H4 (cell line): ENCODE results near the gene SETBP1. TPM values are rescaled to one million over a fixed set of nuclear protein-coding genes. Genes with fewer than 3 reads are reported as not detected.
A peak's percentile ranks its signal among the peaks of the same experiment; 100 is the strongest.
"Not testable (repeated sequence)": the region's sequence is repeated elsewhere in the genome, so short reads cannot be mapped to it uniquely, and the experiment has no call there.

Experiments
- DNase-seq: peaks from one replicate; pipeline ENCODE4 v3.0.0-alpha.2; 2015; ENCODE audit warnings: low spot score
- total RNA-seq: library from RNA; depleted of rRNA; stranded (reverse); fragments of >200 nt; shearing (Covaris generic); gene quantifications from 2 replicates; pipeline ENCODE4 v1.2.3, GENCODE V29; 2014

Gene SETBP1
- total RNA-seq, 1 experiment from 2014 or later = 3.6 TPM

- no peak for DNase-seq
Observed at GRCh38 chr18:44704135-44704789, 23.6 kb downstream of the SETBP1 start.

GRCh38 chr18:44705075-44705675 is 24.5 kb downstream of the SETBP1 start:
- DNase-seq = no peak

- DNase-seq = no peak
Observed at GRCh38 chr18:44708451-44709083, 27.9 kb downstream of the SETBP1 start.

- no peak for DNase-seq
Observed at GRCh38 chr18:44709307-44710126, 28.8 kb downstream of the SETBP1 start.

GRCh38 chr18:44710931-44711330 is 30.2 kb downstream of the SETBP1 start:
- DNase-seq = no peak

- DNase-seq = no peak
Observed at GRCh38 chr18:44712025-44712424, 31.3 kb downstream of the SETBP1 start.

- DNase-seq = no peak
Observed at GRCh38 chr18:44713435-44713834, 32.7 kb downstream of the SETBP1 start.

- no peak for DNase-seq
Observed at GRCh38 chr18:44714376-44714775, 33.7 kb downstream of the SETBP1 start.

GRCh38 chr18:44715245-44715644 is 34.6 kb downstream of the SETBP1 start:
- peak; percentile 45 for DNase-seq

- DNase-seq = peak; percentile 8
Observed at GRCh38 chr18:44715842-44716241, 35.2 kb downstream of the SETBP1 start.

GRCh38 chr18:44716697-44717163 is 36.0 kb downstream of the SETBP1 start:
- no peak for DNase-seq

- DNase-seq = no peak
Observed at GRCh38 chr18:44719519-44720060, 38.9 kb downstream of the SETBP1 start.

- DNase-seq = not testable (repeated sequence)
Observed at GRCh38 chr18:44721748-44722147, 41.1 kb downstream of the SETBP1 start.

GRCh38 chr18:44723411-44723810 is 42.7 kb downstream of the SETBP1 start:
- no peak for DNase-seq

- DNase-seq = no peak
Observed at GRCh38 chr18:44724105-44724778, 43.6 kb downstream of the SETBP1 start.

- DNase-seq = peak; percentile 83
Observed at GRCh38 chr18:44725300-44726058, 44.8 kb downstream of the SETBP1 start.

- no peak for DNase-seq
Observed at GRCh38 chr18:44726059-44726421, 45.4 kb downstream of the SETBP1 start.

GRCh38 chr18:44727291-44727690 is 46.6 kb downstream of the SETBP1 start:
- no peak for DNase-seq

GRCh38 chr18:44729631-44730101 is 49.0 kb downstream of the SETBP1 start:
- DNase-seq = peak; percentile 23

GRCh38 chr18:44730803-44731529 is 50.3 kb downstream of the SETBP1 start:
- DNase-seq = no peak
